ENCODE data around the gene ABHD8. TPM values are rescaled to one million over a fixed set of nuclear protein-coding genes. Genes with fewer than 3 reads are reported as not detected.

Gene ABHD8
- total RNA-seq, 2 donors from 2014 or later: 7.4 to 7.8 TPM

DNA sequence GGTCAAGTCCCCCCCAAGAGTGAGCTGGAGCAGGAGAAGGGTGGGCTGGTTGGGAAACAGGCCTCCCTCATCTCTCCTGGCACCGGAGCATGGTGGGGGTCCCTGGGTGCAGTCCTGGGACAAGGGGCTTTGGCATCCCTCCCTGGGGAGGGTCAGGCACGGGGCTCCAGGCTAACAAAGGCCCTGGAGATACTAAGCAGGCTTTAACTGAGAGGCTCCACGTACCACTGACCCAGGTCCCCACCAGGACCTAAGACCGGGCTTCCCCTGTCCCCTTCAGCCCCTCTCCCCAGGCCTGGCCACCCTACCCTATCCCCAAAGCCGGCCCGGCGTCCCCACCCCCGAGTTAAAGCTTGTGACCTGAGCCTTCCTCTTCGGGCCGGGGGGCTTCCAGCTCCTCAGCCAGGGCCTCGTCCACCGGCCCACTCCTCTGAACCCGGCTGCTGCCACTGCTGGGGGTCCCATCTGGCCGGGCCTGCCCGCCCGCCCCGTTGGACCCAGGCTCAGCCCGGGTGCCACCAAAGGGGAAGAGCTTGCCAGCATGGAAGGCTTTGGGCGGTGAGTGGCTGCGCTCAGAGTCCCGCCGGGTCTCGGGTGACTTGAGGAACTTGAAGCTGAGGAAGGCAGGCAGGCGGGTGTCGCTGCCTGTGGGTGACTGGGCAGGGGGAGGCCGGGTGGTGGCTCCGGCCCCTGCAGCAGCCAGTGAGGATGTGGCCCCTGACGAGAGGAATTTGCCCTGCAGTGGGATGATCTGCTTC is 21.3 kb upstream of the ABHD8 start:
- intact Hi-C loops (cut with DNase I): no loop called here
- no peak for DNase-seq (ENCODE audit: low spot score)

DNA sequence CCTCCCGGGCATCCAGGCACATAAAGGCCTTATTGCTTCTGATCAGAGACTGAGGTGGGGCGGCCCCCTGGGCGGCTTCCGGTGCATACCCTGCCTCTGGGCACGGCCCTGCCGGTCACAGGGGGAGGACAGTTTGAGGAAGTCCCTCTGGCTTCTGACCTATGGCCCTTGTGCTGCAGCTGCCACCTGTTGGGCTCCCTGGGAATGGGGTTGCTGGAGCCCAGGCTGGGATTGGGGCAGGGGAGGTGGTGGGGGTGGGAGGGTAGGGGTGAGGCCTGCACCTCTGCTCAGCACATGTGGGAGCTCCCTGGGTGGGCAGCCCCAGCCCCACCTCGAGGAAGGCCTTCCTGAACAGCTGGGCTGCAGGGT is 20.7 kb upstream of the ABHD8 start:
- intact Hi-C loops (cut with DNase I): no loop called here
- no peak for DNase-seq (ENCODE audit: low spot score)

DNA sequence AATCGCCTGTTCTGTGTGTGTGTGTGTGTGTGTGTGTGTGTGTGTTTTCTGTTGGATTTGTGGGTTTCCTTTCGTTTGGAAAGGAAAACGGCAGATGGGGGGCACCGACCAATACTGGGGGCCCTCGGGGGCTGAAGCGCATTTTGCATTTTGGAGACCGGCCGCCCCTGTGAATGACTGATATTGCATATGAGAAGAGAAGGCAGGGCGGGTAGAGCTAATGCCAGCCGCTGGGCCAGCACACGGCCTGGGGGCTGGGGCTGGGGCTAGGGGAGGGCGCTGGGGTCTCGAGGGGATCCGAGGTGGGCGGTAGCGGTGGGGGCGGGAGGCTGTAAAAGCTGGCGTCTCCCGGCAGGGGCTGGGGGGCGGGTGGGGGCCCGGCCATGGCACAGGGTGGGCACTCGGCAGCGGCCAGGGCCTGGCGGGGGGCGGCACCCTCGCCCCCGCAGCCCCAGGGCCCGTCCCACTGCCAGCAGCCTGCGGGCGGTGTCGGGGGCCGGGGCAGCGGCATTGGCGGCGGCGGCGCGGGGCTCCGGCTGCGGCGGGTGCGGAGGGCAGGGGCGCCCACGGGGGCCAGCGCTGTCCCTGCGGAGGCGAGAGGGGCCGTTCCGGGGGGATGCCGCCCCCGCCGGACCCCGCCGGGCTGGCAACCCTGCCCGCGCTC is 20.2 kb upstream of the ABHD8 start:
- intact Hi-C loops (cut with DNase I): no loop called here
- DNase-seq (ENCODE audit: low spot score): no peak

DNA sequence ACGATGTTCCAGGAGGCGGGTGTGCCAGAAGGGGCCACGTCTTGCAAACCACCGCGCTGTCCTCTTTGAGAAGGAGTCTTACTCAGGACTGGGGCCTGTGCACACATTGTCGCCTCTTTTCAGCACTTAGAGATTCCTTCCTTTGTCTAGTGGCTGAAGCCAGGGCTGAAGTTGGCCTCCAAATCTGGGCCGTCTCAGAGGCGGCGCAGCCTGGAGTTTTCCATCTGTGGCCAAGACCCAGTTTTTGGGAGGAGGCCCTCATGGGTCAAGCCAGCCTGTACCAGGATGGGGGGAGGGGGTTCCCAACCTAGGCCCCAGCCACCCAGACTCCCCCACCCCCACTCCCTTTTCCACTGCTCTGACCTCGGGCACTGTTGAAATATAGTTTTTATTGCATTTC is 19.6 kb upstream of the ABHD8 start:
- intact Hi-C loops (cut with DNase I): no loop called here
- no peak for DNase-seq (ENCODE audit: low spot score)

DNA sequence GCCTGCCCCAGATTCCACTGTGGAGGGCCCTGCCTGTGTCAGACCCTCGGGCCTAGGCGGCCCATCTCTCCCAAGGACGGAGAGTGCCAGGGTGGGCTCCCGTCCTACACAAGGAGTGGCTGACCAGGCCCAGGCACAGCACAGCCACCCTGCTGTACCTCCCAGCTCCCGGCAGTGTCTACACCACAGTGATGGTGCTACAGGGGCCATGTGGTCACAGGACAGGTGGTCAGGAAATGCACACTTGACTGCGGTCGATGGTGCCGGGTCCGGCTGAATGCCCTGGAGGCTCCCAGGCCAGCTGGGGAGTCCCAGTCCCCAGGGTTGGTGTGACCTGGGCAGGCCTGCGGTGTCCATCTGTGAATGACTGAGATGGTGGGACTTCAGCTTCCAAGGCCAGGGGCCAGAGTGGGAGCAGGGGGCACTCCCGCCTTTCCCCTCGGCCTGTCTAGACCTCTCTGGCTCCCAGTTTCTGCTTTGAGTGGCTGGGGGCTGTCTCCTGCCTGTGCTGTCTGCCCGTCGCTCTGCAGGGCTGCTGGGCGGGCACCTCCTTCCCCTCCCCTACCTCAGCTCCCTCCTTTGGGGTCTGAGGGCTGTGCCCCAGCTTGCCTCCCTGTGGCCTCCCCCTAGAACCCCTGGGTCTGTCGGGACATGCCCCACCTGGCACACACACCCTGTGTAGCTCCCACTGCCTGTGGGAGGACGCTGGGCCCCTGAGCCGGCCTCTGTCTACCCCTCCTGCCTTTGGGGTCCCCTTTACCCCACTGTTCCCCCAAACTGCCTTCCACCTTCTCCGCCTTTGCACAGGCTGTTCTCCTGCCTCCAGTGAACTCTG is 18.6 kb upstream of the ABHD8 start:
- DNase-seq (ENCODE audit: low spot score): peak; percentile 77
- intact Hi-C loops (cut with DNase I): no loop called here

GRCh38 chr19:17320435-17320834 is 17.2 kb upstream of the ABHD8 start:
- DNase-seq (ENCODE audit: low spot score): peak; percentile 77
- intact Hi-C loops (cut with DNase I): no loop called here

DNA sequence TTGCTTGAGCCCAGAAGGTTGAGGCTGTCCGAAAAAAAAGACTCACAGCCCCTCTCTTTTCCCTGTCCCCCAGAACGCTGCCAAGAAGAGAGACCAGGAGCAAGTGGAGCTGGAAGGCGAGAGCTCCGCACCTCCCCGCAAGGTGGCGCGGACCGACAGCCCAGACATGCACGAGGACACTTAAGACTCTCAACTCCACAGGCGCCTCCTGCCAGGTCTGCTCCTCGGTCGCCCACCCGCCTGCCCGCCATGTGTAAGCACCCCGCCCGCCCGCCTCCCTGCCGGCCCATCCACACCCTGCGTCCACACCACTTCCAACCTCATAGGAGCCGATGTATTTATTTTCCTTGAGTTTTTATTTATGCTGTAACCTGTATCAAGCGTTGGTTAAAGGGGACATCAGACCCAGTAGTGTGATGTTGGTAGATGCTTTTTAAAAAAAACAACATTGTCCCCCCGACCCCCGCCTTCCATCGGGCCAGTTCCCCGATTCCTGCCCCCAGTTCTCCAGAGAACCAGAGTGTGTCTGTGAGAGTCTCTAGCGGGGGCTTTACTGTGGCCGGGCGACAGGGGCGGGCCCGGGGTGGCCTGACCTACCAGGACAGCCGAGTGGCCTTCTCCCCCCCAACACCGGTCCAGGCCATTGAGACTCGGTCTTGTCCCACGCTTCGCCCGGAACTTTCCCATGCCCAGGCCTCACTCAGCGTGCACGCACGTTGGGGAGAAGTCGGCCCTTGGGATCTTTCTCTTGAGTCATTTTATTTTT is 16.4 kb upstream of the ABHD8 start:
- intact Hi-C loops (cut with DNase I): no loop called here
- peak; percentile 77 for DNase-seq (ENCODE audit: low spot score)

DNA sequence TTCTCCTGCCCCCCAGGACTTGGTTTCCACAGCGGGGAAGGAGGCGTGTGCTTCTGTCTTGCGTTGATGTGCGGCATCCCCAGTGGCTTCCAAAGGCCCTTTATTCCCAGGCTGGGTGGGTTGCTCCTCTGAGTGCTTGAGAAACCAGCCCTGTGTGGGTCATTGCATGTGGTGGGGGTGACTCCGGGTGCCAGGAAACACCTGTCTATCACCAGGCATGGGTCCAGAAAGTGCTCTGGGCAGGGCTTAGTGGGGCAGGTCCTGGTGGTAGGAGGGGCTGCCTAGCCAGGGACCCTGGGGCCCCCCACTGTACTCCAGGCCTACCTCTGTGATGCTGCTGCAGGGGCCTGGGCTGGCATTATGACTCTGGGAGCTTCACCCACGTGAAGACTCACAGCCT is 15.7 kb upstream of the ABHD8 start:
- DNase-seq (ENCODE audit: low spot score): no peak
- intact Hi-C loops (cut with DNase I): no loop called here

DNA sequence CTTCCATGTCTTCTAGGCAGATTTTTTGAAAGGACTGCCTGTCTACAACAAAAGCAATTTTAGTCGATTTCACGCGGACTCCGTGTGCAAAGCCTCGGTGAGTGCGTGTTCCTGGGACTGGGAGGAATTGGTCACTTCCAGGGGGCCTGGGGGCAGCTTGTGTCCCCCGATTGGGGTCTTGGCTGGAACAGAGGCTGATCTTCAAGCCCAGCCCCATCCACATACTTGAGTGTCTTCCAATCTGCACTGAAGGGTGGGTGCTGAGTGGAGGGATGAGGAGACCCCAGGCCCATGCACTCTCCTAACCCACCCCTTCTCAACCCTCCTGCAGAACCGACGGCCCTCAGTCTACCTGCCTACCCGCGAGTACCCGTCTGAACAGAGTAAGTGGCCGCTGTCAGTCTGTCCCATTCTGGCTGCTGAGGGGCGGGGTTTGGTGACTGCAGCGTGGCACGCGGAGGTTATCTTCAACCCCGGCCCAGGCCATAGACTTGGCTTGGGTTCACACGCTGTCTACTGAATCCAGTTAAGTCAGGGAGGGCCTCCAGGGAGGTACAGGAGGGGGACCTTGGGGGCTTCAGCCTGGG is 10.9 kb upstream of the ABHD8 start:
- no peak for DNase-seq (ENCODE audit: low spot score)
- intact Hi-C loops (cut with DNase I): no loop called here

GRCh38 chr19:17312189-17313113 is 9.2 kb upstream of the ABHD8 start:
- intact Hi-C loops (cut with DNase I): no loop called here
- no peak for DNase-seq (ENCODE audit: low spot score)

- no peak for DNase-seq (ENCODE audit: low spot score)
- intact Hi-C loops (cut with DNase I): no loop called here
These were observed 8.4 kb upstream of the ABHD8 start for GRCh38 chr19:17311455-17312188.

DNA sequence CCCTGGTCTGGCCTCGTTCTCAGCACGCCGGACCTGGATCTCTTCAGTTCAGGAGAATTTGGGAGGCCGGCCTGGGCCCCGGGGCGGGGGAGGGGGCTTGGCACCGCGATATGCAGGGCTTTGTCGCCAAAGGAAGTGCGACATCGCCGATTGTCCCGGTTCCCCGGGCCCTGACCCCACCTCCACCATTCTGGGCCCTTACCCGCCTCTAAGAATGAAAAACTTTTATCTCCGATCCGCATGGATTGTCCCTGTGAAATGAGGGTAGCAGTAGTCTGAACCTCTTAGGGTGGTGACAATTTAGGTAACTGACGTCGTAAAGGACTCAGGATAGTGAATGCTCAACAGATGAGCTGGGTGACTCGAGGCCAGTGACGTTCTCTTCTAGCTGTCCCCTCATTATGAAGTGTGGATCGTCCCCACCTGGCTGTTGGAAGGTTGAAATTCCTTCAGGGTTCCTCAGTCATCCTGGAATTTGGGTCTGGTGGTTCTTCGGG is 6.8 kb upstream of the ABHD8 start:
- intact Hi-C loops (cut with DNase I): no loop called here

GRCh38 chr19:17309198-17309964 is 6.2 kb upstream of the ABHD8 start, which contains the start of gene DDA1:
Gene DDA1 (plus strand): TSS chr19:17309563. CDS start chr19:17309655, 92 bp downstream.
- intact Hi-C loops (cut with DNase I): no loop called here

More for the DNA sequence above, 6.8 kb upstream of the ABHD8 start:
- DNase-seq (ENCODE audit: low spot score): no peak

GRCh38 chr19:17307876-17308377 is 4.7 kb upstream of the ABHD8 start:
- DNase-seq (ENCODE audit: low spot score): no peak
- intact Hi-C loops (cut with DNase I): no loop called here

More at GRCh38 chr19:17309198-17309964, 6.2 kb upstream of the ABHD8 start, which contains the start of gene DDA1:
- peak; percentile 100 for DNase-seq (ENCODE audit: low spot score)

DNA sequence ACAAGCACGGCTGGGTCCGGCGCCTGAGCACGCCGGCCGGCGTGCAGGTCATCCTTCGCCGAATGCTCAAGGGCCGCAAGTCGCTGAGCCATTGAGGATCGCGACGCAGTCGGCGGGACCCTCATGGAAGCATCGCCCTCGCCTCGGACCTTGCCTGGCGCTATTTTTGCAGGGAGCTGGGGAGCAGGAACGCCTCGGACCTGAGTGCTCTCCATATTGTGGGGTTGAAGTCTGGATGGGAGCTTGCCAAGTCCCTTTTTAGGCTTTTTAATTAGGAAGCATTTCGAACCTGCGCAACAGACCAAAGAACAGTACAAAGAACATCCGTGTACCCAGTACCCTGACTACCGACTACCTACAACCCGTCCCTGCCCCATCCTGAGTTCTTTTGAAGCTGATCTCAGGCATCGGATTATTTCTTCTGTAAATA is 3.1 kb upstream of the ABHD8 start:
- DNase-seq (ENCODE audit: low spot score): peak; percentile 81
- intact Hi-C loops (cut with DNase I): no loop called here

Measured in posterior vena cava (tissue), 2 donors.